ENCODE measurements around the gene TBX6. TPM values are rescaled to one million over a fixed set of nuclear protein-coding genes. Genes with fewer than 3 reads are reported as not detected.
A peak's percentile ranks its signal among the peaks of the same experiment; 100 is the strongest.

The TBX6 gene
- total RNA-seq, 1 donor from 2014 or later: 0.75 TPM

- no peaks in the 10 kb centered on the region for H3K4me1 ChIP-seq
- peaks cover 33 to 40% of the 10 kb centered on the region in 2 donors for H3K36me3 ChIP-seq
- DNase-seq (ENCODE audit: low spot score in 2 of 2): no peak
- H3K27ac ChIP-seq: no peak overlapping the region
- no peak overlapping the region for H3K4me3 ChIP-seq
- H3K27me3 ChIP-seq: no peaks in the 10 kb centered on the region
- TF ChIP-seq CTCF (IDR thresholded peaks at IDR 0.05): no peak
- no peaks in the 10 kb centered on the region for H3K9me3 ChIP-seq
- intact Hi-C loops (cut with DNase I): no loop called here
These were observed 12.4 kb upstream of the TBX6 start for GRCh38 chr16:30104090-30104489.

GRCh38 chr16:30096862-30097563 is 5.3 kb upstream of the TBX6 start:
- DNase-seq (ENCODE audit: low spot score in 2 of 2): no peak
- Histone ChIP-seq H3K27me3 (no peaks in the 10 kb centered on the region), H3K4me3 (peak overlapping the region; percentile 75 to 97), H3K36me3 (peaks cover 9 to 11% of the 10 kb centered on the region in 2 donors), H3K4me1 (peaks cover 15 to 22% of the 10 kb centered on the region in 2 donors), H3K9me3 (peaks cover 6% of the 10 kb centered on the region in 2 donors), H3K27ac (peak overlapping the region; percentile 81 to 92)
- no peak for TF ChIP-seq CTCF (IDR thresholded peaks at IDR 0.05)
- intact Hi-C loops (cut with DNase I): loop anchor here (1.0 to 10.0 kb wide), 2 partner anchors 26 to 278 kb away; partner anchors contain the start of genes MAPK3, MYL11 and TBC1D10B

- H3K9me3 ChIP-seq: peaks cover 6% of the 10 kb centered on the region in 2 donors
- H3K27ac ChIP-seq: peak within 1 kb of the TSS; percentile 88 to 92
- peaks cover 17 to 24% of the 10 kb centered on the region in 2 donors for H3K4me1 ChIP-seq
- DNase-seq (ENCODE audit: low spot score in 2 of 2): peak; percentile 75 to 96
- H3K4me3 ChIP-seq: peak within 1 kb of the TSS; percentile 75 to 97
- intact Hi-C loops (cut with DNase I): loop anchor here (1.0 to 10.0 kb wide), 2 partner anchors 27 to 279 kb away; partner anchors contain the start of genes MAPK3, MYL11 and TBC1D10B
- H3K27me3 ChIP-seq: no peaks in the 10 kb centered on the region
- no peak for TF ChIP-seq CTCF (IDR thresholded peaks at IDR 0.05)
- H3K36me3 ChIP-seq: peaks cover 9 to 11% of the 10 kb centered on the region in 2 donors
These were observed 4.6 kb upstream of the TBX6 start, which contains the start of gene YPEL3 for GRCh38 chr16:30096105-30096861. TSS of gene YPEL3 (minus strand) at chr16:30096213. CDS start at chr16:30095482, 731 bp downstream.

- H3K27ac ChIP-seq: peak overlapping the region; percentile 88 to 92
- H3K4me3 ChIP-seq: peak overlapping the region; percentile 75 to 97
- peaks cover 6% of the 10 kb centered on the region in 2 donors for H3K9me3 ChIP-seq
- intact Hi-C loops (cut with DNase I): loop anchor here (1.0 to 10.0 kb wide), 2 partner anchors 28 to 279 kb away; partner anchors contain the start of genes MAPK3, MYL11 and TBC1D10B
- no peaks in the 10 kb centered on the region for H3K27me3 ChIP-seq
- H3K36me3 ChIP-seq: peaks cover 9 to 11% of the 10 kb centered on the region in 2 donors
- peaks cover 22 to 27% of the 10 kb centered on the region in 2 donors for H3K4me1 ChIP-seq
- TF ChIP-seq CTCF (IDR thresholded peaks at IDR 0.05): no peak
- no peak for DNase-seq (ENCODE audit: low spot score in 2 of 2)
These were observed 3.7 kb upstream of the TBX6 start for GRCh38 chr16:30095166-30096078.
